Right ventricle myocardium inferior (tissue), 1 donor: ENCODE data around the gene TRIM4. TPM values are rescaled to one million over a fixed set of nuclear protein-coding genes. Genes with fewer than 3 reads are reported as not detected.
"Not testable (repeated sequence)": the region's sequence is repeated elsewhere in the genome, so short reads cannot be mapped to it uniquely, and the experiment has no call there.

Source experiments
- ATAC-seq: fragments of 200-7000 bp; cut with Tn5 transposase; one replicate; pipeline ENCODE4 v1.9.1; 2020; ENCODE audit warnings: mild to moderate bottlenecking, moderate library complexity
- DNase-seq: peaks from one replicate; pipeline ENCODE4 v3.0.0; 2021; ENCODE audit errors: missing footprints
- intact Hi-C: fragments of 100-400 bp; cut with DNase I; formaldehyde crosslinking; loops from one replicate; pipeline ENCODE4 v1.11.0; 2022
- long read RNA-seq: library from polyadenylated mRNA; unstranded; transcript quantifications from one replicate; pipeline ENCODE4 v2.0.0, GENCODE V29; 2021
- total RNA-seq: library from RNA; stranded (reverse); fragmentation: NEBNext Ultra II Directional; extraction: Animal tissue kit (Norgen Biotek cat#: 25700); gene quantifications from one replicate; pipeline ENCODE4 v1.2.1, GENCODE V29; 2021
- donor health status: DM: no; HTN: yes; CAD: no; lungs with severe emphysema.

Gene TRIM4
- 6.2 TPM for total RNA-seq
- long read RNA-seq, transcript TRIM4-201 (6 exons, 3,374 nt), result major isoform, 11 of 13 reads
- long read RNA-seq, partial matches to known transcripts, result 0 of 13 reads
- long read RNA-seq, other reads (novel, unspliced or antisense), result 1 of 13 reads

- peak; percentile 96 for DNase-seq
- intact Hi-C loops, result loop anchor here (10.0 kb wide), 1 partner anchor 166 kb away; the partner anchor contains the start of genes COPS6 and ZNF3
- peak; percentile 100 for ATAC-seq
Measured at GRCh38 chr7:99918959-99919813, at the start of gene TRIM4. Gene TRIM4, minus strand, starts transcription at chr7:99919530. Its CDS starts 129 bp downstream, at chr7:99919401.

- no peak for DNase-seq
- ATAC-seq, result no peak
- intact Hi-C loops, result no loop called here
Measured at GRCh38 chr7:99958564-99959227, 39.4 kb upstream of the TRIM4 start.

- DNase-seq, result no peak
- ATAC-seq, result no peak
- intact Hi-C loops, result no loop called here
Measured at GRCh38 chr7:99955247-99955646, 35.9 kb upstream of the TRIM4 start.

GRCh38 chr7:99954643-99955042 is 35.3 kb upstream of the TRIM4 start:
- ATAC-seq, DNase-seq, intact Hi-C loops: not testable (repeated sequence)

GRCh38 chr7:99953649-99954048 is 34.3 kb upstream of the TRIM4 start:
- intact Hi-C loops, result no loop called here
- DNase-seq (no peak), ATAC-seq (no peak)

- ATAC-seq, intact Hi-C loops: not testable (repeated sequence)
Measured at GRCh38 chr7:99952649-99953048, 33.3 kb upstream of the TRIM4 start.

GRCh38 chr7:99950819-99951218 is 31.5 kb upstream of the TRIM4 start:
- intact Hi-C loops, DNase-seq, ATAC-seq: not testable (repeated sequence)

More at GRCh38 chr7:99952649-99953048, 33.3 kb upstream of the TRIM4 start:
- not testable (repeated sequence) for DNase-seq

GRCh38 chr7:99949645-99950228 is 30.4 kb upstream of the TRIM4 start:
- intact Hi-C loops, result loop anchor here (2.0 kb wide), 1 partner anchor 21 kb away; the partner anchor contains the start of gene GJC3
- ATAC-seq (no peak), DNase-seq (no peak)

GRCh38 chr7:99947608-99948007 is 28.3 kb upstream of the TRIM4 start:
- no peak for ATAC-seq
- intact Hi-C loops, result loop anchor here (2.0 kb wide), 1 partner anchor 19 kb away; the partner anchor contains the start of gene GJC3
- DNase-seq, result no peak

GRCh38 chr7:99944497-99945070 is 25.3 kb upstream of the TRIM4 start:
- ATAC-seq (no peak), DNase-seq (no peak)
- intact Hi-C loops, result no loop called here

- ATAC-seq (no peak), DNase-seq (no peak)
- intact Hi-C loops, result no loop called here
Measured at GRCh38 chr7:99943641-99944496, 24.5 kb upstream of the TRIM4 start.

- ATAC-seq (no peak), DNase-seq (no peak)
- intact Hi-C loops, result no loop called here
Measured at GRCh38 chr7:99938296-99938695, 19.0 kb upstream of the TRIM4 start.

- intact Hi-C loops, DNase-seq, ATAC-seq: not testable (repeated sequence)
Measured at GRCh38 chr7:99935009-99935408, 15.7 kb upstream of the TRIM4 start.

GRCh38 chr7:99930376-99930775 is 11.0 kb upstream of the TRIM4 start:
- no peak for DNase-seq
- intact Hi-C loops, result no loop called here
- ATAC-seq, result no peak

GRCh38 chr7:99929730-99930053 is 10.4 kb upstream of the TRIM4 start:
- intact Hi-C loops, result loop anchor here (2.0 kb wide), 2 partner anchors 19 to 61 kb away; no protein-coding TSS in a partner anchor
- no peak for DNase-seq
- no peak for ATAC-seq

GRCh38 chr7:99928994-99929729 is 9.8 kb upstream of the TRIM4 start, which contains the start of gene GJC3:
Gene GJC3, minus strand, starts transcription at chr7:99929620. Its CDS starts 0 bp downstream, at chr7:99929620.
- intact Hi-C loops, result loop anchor here (2.0 kb wide), 2 partner anchors 20 to 62 kb away; no protein-coding TSS in a partner anchor
- peak; percentile 89 for ATAC-seq
- peak; percentile 73 for DNase-seq

- ATAC-seq (no peak), DNase-seq (no peak)
- intact Hi-C loops, result loop anchor here (2.0 kb wide), 2 partner anchors 21 to 63 kb away; no protein-coding TSS in a partner anchor
Measured at GRCh38 chr7:99928188-99928587, 8.9 kb upstream of the TRIM4 start.
